HepG2 (cell line): ENCODE measurements around the gene MTA2. TPM values are rescaled to one million over a fixed set of nuclear protein-coding genes. Genes with fewer than 3 reads are reported as not detected.
A peak's percentile ranks its signal among the peaks of the same experiment; 100 is the strongest.

Experiments used
- ARID2 ChIP-seq: sonication (generic); formaldehyde crosslinking; IDR thresholded peaks from 2 replicates; pipeline ENCODE4 v1.8.1; 2022; ENCODE audit warnings: mild to moderate bottlenecking, missing genetic modification reagents, borderline replicate concordance
- ARNT2 ChIP-seq: sonication (generic); formaldehyde crosslinking; IDR thresholded peaks from 2 replicates; pipeline ENCODE4 v1.8.0; 2022; ENCODE audit warnings: mild to moderate bottlenecking, low read depth, missing genetic modification reagents, moderate library complexity
- ATAD3A ChIP-seq: sonication (generic); formaldehyde crosslinking; IDR thresholded peaks from 2 replicates; pipeline ENCODE4 v1.4.0; 2020; ENCODE audit warnings: missing genetic modification reagents
- CTCF ChIP-seq: sonication (generic); formaldehyde crosslinking; IDR thresholded peaks from 2 replicates; pipeline ENCODE4 v1.5.0; 2020; ENCODE audit warnings: mild to moderate bottlenecking, missing genetic modification reagents, moderate library complexity
- E2F1 ChIP-seq: sonication (generic); formaldehyde crosslinking; IDR thresholded peaks from 2 replicates; pipeline ENCODE4 v1.5.0; 2020; ENCODE audit warnings: missing genetic modification reagents
- FOXA1 ChIP-seq, 2 experiments: fragments of 450-650 bp in 1 of 2; sonication (generic) in 1 of 2; formaldehyde crosslinking in 1 of 2; IDR thresholded peaks; 2 replicates each; pipeline versions ENCODE4 v1.4.0 to v1.6.1; 2016 to 2020; ENCODE audit warnings: missing genetic modification reagents in 1 of 2
- GMEB1 ChIP-seq: sonication (generic); formaldehyde crosslinking; IDR thresholded peaks from 2 replicates; pipeline ENCODE4 v1.5.1; 2020; ENCODE audit warnings: missing genetic modification reagents, mild to moderate bottlenecking, borderline replicate concordance
- HCFC1 ChIP-seq: fragments of 150-350 bp; IDR thresholded peaks from 2 replicates; pipeline ENCODE4 v1.6.1; 2014; ENCODE audit warnings: low read depth, low read length
- HNRNPUL1 ChIP-seq: fragments of 200-400 bp; formaldehyde crosslinking; IDR thresholded peaks from 2 replicates; pipeline ENCODE4 v1.6.1; 2017; ENCODE audit warnings: low read depth, mild to moderate bottlenecking, low read length, moderate library complexity
- IKZF5 ChIP-seq: IDR thresholded peaks from 2 replicates; pipeline ENCODE4 v1.6.1; 2018; ENCODE audit warnings: missing genetic modification reagents, mild to moderate bottlenecking, missing compliant biosample characterization
- KLF12 ChIP-seq: sonication (generic); formaldehyde crosslinking; IDR thresholded peaks from 2 replicates; pipeline ENCODE4 v1.4.0; 2020; ENCODE audit warnings: missing genetic modification reagents, borderline replicate concordance
- KLF6 ChIP-seq: IDR thresholded peaks from 2 replicates; pipeline ENCODE4 v1.8.0; 2016; ENCODE audit warnings: missing biosample characterization, missing genetic modification reagents
- MED1 ChIP-seq: sonication (generic); formaldehyde crosslinking; IDR thresholded peaks from 2 replicates; pipeline ENCODE4 v1.4.0; 2020; ENCODE audit warnings: missing genetic modification reagents
- MEIS2 ChIP-seq: sonication (generic); formaldehyde crosslinking; IDR thresholded peaks from 2 replicates; pipeline ENCODE4 v1.9.0; 2021; ENCODE audit warnings: mild to moderate bottlenecking, missing genetic modification reagents
- MXD4 ChIP-seq: IDR thresholded peaks from 2 replicates; pipeline ENCODE4 v1.6.1; 2016; ENCODE audit warnings: mild to moderate bottlenecking, missing biosample characterization, missing genetic modification reagents
- POLR2AphosphoS5 ChIP-seq: IDR thresholded peaks from 2 replicates; pipeline ENCODE4 v1.6.1; 2012; ENCODE audit warnings: low read depth, low read length
- REL ChIP-seq: sonication (generic); formaldehyde crosslinking; conservative IDR thresholded peaks from 2 replicates; pipeline ENCODE4 v1.8.0; 2022; ENCODE audit warnings: mild to moderate bottlenecking, missing genetic modification reagents, moderate library complexity
- RFXANK ChIP-seq: IDR thresholded peaks from 2 replicates; pipeline ENCODE4 v1.6.1; 2016
- ZNF317 ChIP-seq: sonication (generic); formaldehyde crosslinking; IDR thresholded peaks from 2 replicates; pipeline ENCODE4 v1.5.0; 2020; ENCODE audit warnings: mild to moderate bottlenecking, missing genetic modification reagents
- ZNF432 ChIP-seq: sonication (generic); formaldehyde crosslinking; IDR thresholded peaks from 2 replicates; pipeline ENCODE4 v1.5.0; 2020; ENCODE audit warnings: missing genetic modification reagents, mild to moderate bottlenecking, borderline replicate concordance
- ZNF766 ChIP-seq: sonication (generic); formaldehyde crosslinking; IDR thresholded peaks from 2 replicates; pipeline ENCODE4 v1.5.0; 2020; ENCODE audit warnings: missing genetic modification reagents, borderline replicate concordance
- ZNF816 ChIP-seq: sonication (generic); formaldehyde crosslinking; IDR thresholded peaks from 2 replicates; pipeline ENCODE4 v1.8.0; 2022; ENCODE audit warnings: missing genetic modification reagents, mild to moderate bottlenecking, borderline replicate concordance
- ZNF841 ChIP-seq: sonication (generic); formaldehyde crosslinking; IDR thresholded peaks from 2 replicates; pipeline ENCODE4 v1.8.1; 2023; ENCODE audit warnings: missing genetic modification reagents, borderline replicate concordance
- ZNF878 ChIP-seq: sonication (generic); formaldehyde crosslinking; IDR thresholded peaks from 2 replicates; pipeline ENCODE4 v1.8.1; 2023; ENCODE audit warnings: mild to moderate bottlenecking, missing genetic modification reagents, moderate library complexity
- polyA plus RNA-seq, 8 experiments: library from polyadenylated mRNA; depleted of rRNA in 3 of 8; stranded (reverse) in 7 of 8; unstranded in 1 of 8; fragments of >200 nt; fragmentation: Illumina TruSeq in 4 of 8; extraction: Trizol in 4 of 8; gene quantifications; 2 replicates each; pipeline versions ENCODE4 v1.2.1 to v1.2.3, GENCODE V29; 2011 to 2016; ENCODE audit warnings: low read depth in 4 of 8, missing spikeins in 1 of 8, mixed read lengths in 1 of 8; ENCODE audit not compliant: insufficient read depth in 1 of 8
- total RNA-seq, 5 experiments: library from RNA; depleted of rRNA; stranded (reverse); fragments of >200 nt; fragmentation: Illumina TruSeq; extraction: Trizol; gene quantifications; 2 replicates each; pipeline ENCODE4 v1.2.3, GENCODE V29; 2016; ENCODE audit warnings: low read depth in 1 of 5

The MTA2 gene
- total and polyA plus RNA-seq, 2 of the 13 experiments (the other 11 are each of a cell fraction or from before 2014, with no cell fraction given), result 14.0 to 70.0 TPM

GRCh38 chr11:62591448-62592145 lies 10.1 kb downstream of the MTA2 start, which contains the start of gene TUT1 (continued):
- TF ChIP-seq E2F1 (CRISPR knock-in tag), result peak; percentile 89
- no peak for TF ChIP-seq FOXA1 (IDR thresholded peaks at IDR 0.05)
- peak; percentile 54 for TF ChIP-seq FOXA1 (CRISPR knock-in tag; IDR thresholded peaks at IDR 0.05)
- peak; percentile 83; the same call in 1 of the 2 replicates for TF ChIP-seq REL (CRISPR knock-in tag)
- TF ChIP-seq IKZF5 (CRISPR knock-in tag), result peak; percentile 90
- TF ChIP-seq ZNF878 (CRISPR knock-in tag), result no peak; the same call in 1 of the 2 replicates
- TF ChIP-seq HNRNPUL1, result no peak
- TF ChIP-seq ARID2 (CRISPR knock-in tag), result peak; percentile 83
- no peak for TF ChIP-seq ATAD3A (CRISPR knock-in tag)
- peak; percentile 65; the same call in 1 of the 2 replicates for TF ChIP-seq MEIS2 (CRISPR knock-in tag)
- TF ChIP-seq ZNF432 (CRISPR knock-in tag), result no peak
- TF ChIP-seq MXD4 (CRISPR knock-in tag), result peak; percentile 88
- TF ChIP-seq ARNT2, result 0 out of 2 replicates have a peak, but pooled peaks have one; percentile 62
- TF ChIP-seq RFXANK, result peak; percentile 73; the same call in 1 of the 2 replicates
- TF ChIP-seq ZNF841 (CRISPR knock-in tag), result 0 out of 2 replicates have a peak, but pooled peaks have one; percentile 51
- peak; percentile 55; the same call in 1 of the 2 replicates for TF ChIP-seq KLF6 (CRISPR knock-in tag)
- TF ChIP-seq ZNF816 (CRISPR knock-in tag), result no peak; the same call in 1 of the 2 replicates
- TF ChIP-seq HCFC1, result peak; percentile 86
- TF ChIP-seq KLF12, result peak; percentile 77; the same call in 1 of the 2 replicates
- TF ChIP-seq POLR2AphosphoS5, result peak; percentile 97
- TF ChIP-seq ZNF317 (CRISPR knock-in tag), result peak; percentile 60
- peak; percentile 87 for TF ChIP-seq MED1 (CRISPR knock-in tag)
- TF ChIP-seq GMEB1 (CRISPR knock-in tag), result peak; percentile 95
- no peak; the same call in 1 of the 2 replicates for TF ChIP-seq CTCF (CRISPR knock-in tag)
- TF ChIP-seq ZNF766 (CRISPR knock-in tag), result no peak
